B cell (primary cell): ENCODE results near the gene WWC1.

Experiments used
- CTCF ChIP-seq: fragments of 200-600 bp; IDR thresholded peaks from one replicate; pipeline ENCODE4 v1.8.0; 2022; ENCODE audit warnings: antibody characterized with exemption, mild to moderate bottlenecking
- EZH2 ChIP-seq: IDR thresholded peaks from 2 replicates; pipeline ENCODE4 v1.6.1; 2012; ENCODE audit warnings: borderline replicate concordance, low read depth, mild to moderate bottlenecking, moderate library complexity, low read length; ENCODE audit not compliant: insufficient read depth, poor library complexity, severe bottlenecking

GRCh38 chr5:168350315-168350714 is 58.9 kb downstream of the WWC1 start:
- no peak for TF ChIP-seq CTCF
- TF ChIP-seq EZH2, result no peak
